Activated CD4-positive, alpha-beta memory T cell treated with anti-CD3 and anti-CD28 coated beads, Interleukin-2, amount 10 ng/mL, durations not matched to agents 7 days and 5 days (primary cell): Measurements from ENCODE around the gene TMEM132C. TPM values are rescaled to one million over a fixed set of nuclear protein-coding genes. Genes with fewer than 3 reads are reported as not detected.

Source experiments
- CTCF ChIA-PET: fragments of 350-600 bp; sonication (Branson Sonifier 250); formaldehyde crosslinking; loops from one replicate; lab custom pipeline; 2021; ENCODE audit warnings: antibody characterized with exemption, inconsistent platforms; lab: Charles Lee
- POLR2A ChIA-PET: fragments of 350-600 bp; sonication (Branson Sonifier 250); formaldehyde crosslinking; loops from one replicate; lab custom pipeline; 2021; ENCODE audit warnings: antibody characterized with exemption; lab: Charles Lee
- DNase-seq: peaks from one replicate; pipeline ENCODE4 v3.0.0-alpha.2; 2020
- H3K27ac Mint-ChIP-seq: one replicate; pipeline ENCODE4 v1.8.0; 2021; ENCODE audit warnings: mild to moderate bottlenecking, mixed read lengths
- H3K27me3 Mint-ChIP-seq: one replicate; pipeline ENCODE4 v1.8.0; 2021; ENCODE audit warnings: mixed read lengths
- H3K36me3 Mint-ChIP-seq: one replicate; pipeline ENCODE4 v1.8.0; 2021; ENCODE audit warnings: low read depth, mixed read lengths
- H3K4me1 Mint-ChIP-seq: one replicate; pipeline ENCODE4 v1.8.0; 2021; ENCODE audit warnings: mixed read lengths
- H3K4me3 Mint-ChIP-seq: one replicate; pipeline ENCODE4 v1.8.0; 2021; ENCODE audit warnings: mild to moderate bottlenecking, mixed read lengths
- H3K9me3 Mint-ChIP-seq: one replicate; pipeline ENCODE4 v1.8.0; 2021; ENCODE audit warnings: mixed read lengths
- total RNA-seq, 2 experiments: library from RNA; stranded (reverse); gene quantifications; one replicate each; pipeline ENCODE4 v1.2.3, GENCODE V29; 2021

Gene TMEM132C
- total RNA-seq, 2 experiments from 2014 or later = 0.05 TPM; not detected in 1

- ChIA-PET CTCF (interaction anchor here (0.8 kb wide), 1 partner anchor 122 kb away, joined by 4 read pairs; no protein-coding TSS in a partner anchor), POLR2A (no interaction called here)
- DNase-seq = no peak
- no peaks in the 10 kb centered on the region for H3K27me3 Mint-ChIP-seq
- H3K4me1 Mint-ChIP-seq = no peaks in the 10 kb centered on the region
- H3K36me3 Mint-ChIP-seq = no peaks in the 10 kb centered on the region
- H3K4me3 Mint-ChIP-seq = no peak overlapping the region
- no peak overlapping the region for H3K27ac Mint-ChIP-seq
- peaks cover 15% of the 10 kb centered on the region for H3K9me3 Mint-ChIP-seq
Observed at GRCh38 chr12:128381541-128381940, 114.6 kb downstream of the TMEM132C start.

GRCh38 chr12:128381946-128382345, 115.0 kb downstream of the TMEM132C start:
- CTCF ChIA-PET = interaction anchor here (0.8 kb wide), 1 partner anchor 123 kb away, joined by 4 read pairs; no protein-coding TSS in a partner anchor
- Mint-ChIP-seq H3K27me3 (no peaks in the 10 kb centered on the region), H3K4me3 (no peak overlapping the region)

GRCh38 chr12:128382946-128383345, 116.0 kb downstream of the TMEM132C start:
- Mint-ChIP-seq H3K27ac (no peak overlapping the region), H3K4me3 (no peak overlapping the region)

More at GRCh38 chr12:128381946-128382345, 115.0 kb downstream of the TMEM132C start:
- H3K27ac Mint-ChIP-seq = no peak overlapping the region
- no peak for DNase-seq
- no peaks in the 10 kb centered on the region for H3K36me3 Mint-ChIP-seq
- H3K4me1 Mint-ChIP-seq = no peaks in the 10 kb centered on the region
- peaks cover 15% of the 10 kb centered on the region for H3K9me3 Mint-ChIP-seq
- POLR2A ChIA-PET = no interaction called here

GRCh38 chr12:128383357-128383937, 116.5 kb downstream of the TMEM132C start:
- no peaks in the 10 kb centered on the region for H3K27me3 Mint-ChIP-seq
- H3K9me3 Mint-ChIP-seq = peaks cover 12% of the 10 kb centered on the region
- ChIA-PET CTCF (no interaction called here), POLR2A (no interaction called here)
- H3K36me3 Mint-ChIP-seq = no peaks in the 10 kb centered on the region
- H3K4me1 Mint-ChIP-seq = no peaks in the 10 kb centered on the region
- H3K27ac Mint-ChIP-seq = no peak overlapping the region
- no peak overlapping the region for H3K4me3 Mint-ChIP-seq
- DNase-seq = no peak

More at GRCh38 chr12:128382946-128383345, 116.0 kb downstream of the TMEM132C start:
- peaks cover 12% of the 10 kb centered on the region for H3K9me3 Mint-ChIP-seq
- H3K27me3 Mint-ChIP-seq = no peaks in the 10 kb centered on the region
- ChIA-PET CTCF (no interaction called here), POLR2A (no interaction called here)
- DNase-seq = no peak
- no peaks in the 10 kb centered on the region for H3K4me1 Mint-ChIP-seq
- H3K36me3 Mint-ChIP-seq = no peaks in the 10 kb centered on the region

GRCh38 chr12:128385736-128386135, 118.8 kb downstream of the TMEM132C start:
- H3K27me3 Mint-ChIP-seq = no peaks in the 10 kb centered on the region
- POLR2A ChIA-PET = no interaction called here
- H3K4me1 Mint-ChIP-seq = no peaks in the 10 kb centered on the region
- no peak overlapping the region for H3K4me3 Mint-ChIP-seq
- H3K27ac Mint-ChIP-seq = no peak overlapping the region
- CTCF ChIA-PET = no interaction called here
- no peak for DNase-seq
- no peaks in the 10 kb centered on the region for H3K36me3 Mint-ChIP-seq
- H3K9me3 Mint-ChIP-seq = peaks cover 10% of the 10 kb centered on the region

GRCh38 chr12:128387811-128388422, 120.9 kb downstream of the TMEM132C start:
- CTCF ChIA-PET = interaction anchor here (0.7 kb wide), 1 partner anchor 29 kb away, joined by 3 read pairs; no protein-coding TSS in a partner anchor

GRCh38 chr12:128388461-128389000, 121.6 kb downstream of the TMEM132C start:
- Mint-ChIP-seq H3K4me1 (no peaks in the 10 kb centered on the region), H3K36me3 (no peaks in the 10 kb centered on the region), H3K27ac (no peak overlapping the region), H3K27me3 (no peaks in the 10 kb centered on the region), H3K9me3 (peaks cover 13% of the 10 kb centered on the region), H3K4me3 (no peak overlapping the region)
- POLR2A ChIA-PET = no interaction called here
- CTCF ChIA-PET = interaction anchor here (0.7 kb wide), 1 partner anchor 28 kb away, joined by 3 read pairs; no protein-coding TSS in a partner anchor
- DNase-seq = no peak

More at GRCh38 chr12:128387811-128388422, 120.9 kb downstream of the TMEM132C start:
- no peak for DNase-seq
- POLR2A ChIA-PET = no interaction called here
- Mint-ChIP-seq H3K4me1 (no peaks in the 10 kb centered on the region), H3K9me3 (peaks cover 11% of the 10 kb centered on the region), H3K4me3 (no peak overlapping the region), H3K36me3 (no peaks in the 10 kb centered on the region), H3K27ac (no peak overlapping the region), H3K27me3 (no peaks in the 10 kb centered on the region)

- Mint-ChIP-seq H3K27me3 (no peaks in the 10 kb centered on the region), H3K4me1 (no peaks in the 10 kb centered on the region), H3K4me3 (no peak overlapping the region), H3K36me3 (no peaks in the 10 kb centered on the region), H3K27ac (no peak overlapping the region), H3K9me3 (peaks cover 8% of the 10 kb centered on the region)
- POLR2A ChIA-PET = no interaction called here
- DNase-seq = no peak
- CTCF ChIA-PET = no interaction called here
Observed at GRCh38 chr12:128393346-128393745, 126.4 kb downstream of the TMEM132C start.

GRCh38 chr12:128394137-128394536, 127.2 kb downstream of the TMEM132C start:
- H3K27ac Mint-ChIP-seq = no peak overlapping the region
- H3K4me3 Mint-ChIP-seq = no peak overlapping the region
- H3K4me1 Mint-ChIP-seq = no peaks in the 10 kb centered on the region
- POLR2A ChIA-PET = no interaction called here
- DNase-seq = no peak
- H3K27me3 Mint-ChIP-seq = no peaks in the 10 kb centered on the region
- CTCF ChIA-PET = no interaction called here
- no peaks in the 10 kb centered on the region for H3K36me3 Mint-ChIP-seq
- H3K9me3 Mint-ChIP-seq = peaks cover 10% of the 10 kb centered on the region

- POLR2A ChIA-PET = no interaction called here
Observed at GRCh38 chr12:128399253-128399652, 132.3 kb downstream of the TMEM132C start.

GRCh38 chr12:128402486-128403243, 135.7 kb downstream of the TMEM132C start:
- no peaks in the 10 kb centered on the region for H3K27me3 Mint-ChIP-seq
- no peaks in the 10 kb centered on the region for H3K4me1 Mint-ChIP-seq
- no peak overlapping the region for H3K4me3 Mint-ChIP-seq
- POLR2A ChIA-PET = no interaction called here
- H3K27ac Mint-ChIP-seq = no peak overlapping the region
- H3K36me3 Mint-ChIP-seq = no peaks in the 10 kb centered on the region
- CTCF ChIA-PET = no interaction called here
- peaks cover 18% of the 10 kb centered on the region for H3K9me3 Mint-ChIP-seq
- no peak for DNase-seq

More at GRCh38 chr12:128399253-128399652, 132.3 kb downstream of the TMEM132C start:
- no peaks in the 10 kb centered on the region for H3K36me3 Mint-ChIP-seq
- no peak for DNase-seq
- H3K4me3 Mint-ChIP-seq = no peak overlapping the region
- H3K27ac Mint-ChIP-seq = no peak overlapping the region
- H3K9me3 Mint-ChIP-seq = peaks cover 8% of the 10 kb centered on the region
- CTCF ChIA-PET = no interaction called here
- H3K27me3 Mint-ChIP-seq = no peaks in the 10 kb centered on the region
- H3K4me1 Mint-ChIP-seq = no peaks in the 10 kb centered on the region

GRCh38 chr12:128408669-128409068, 141.7 kb downstream of the TMEM132C start:
- H3K9me3 Mint-ChIP-seq = peaks cover 19% of the 10 kb centered on the region
- ChIA-PET POLR2A (no interaction called here), CTCF (no interaction called here)
- no peak for DNase-seq
- H3K4me1 Mint-ChIP-seq = no peaks in the 10 kb centered on the region
- H3K36me3 Mint-ChIP-seq = no peaks in the 10 kb centered on the region
- no peak overlapping the region for H3K27ac Mint-ChIP-seq
- H3K4me3 Mint-ChIP-seq = no peak overlapping the region
- no peaks in the 10 kb centered on the region for H3K27me3 Mint-ChIP-seq

GRCh38 chr12:128415036-128415560, 148.1 kb downstream of the TMEM132C start:
- no peak for DNase-seq
- Mint-ChIP-seq H3K9me3 (peaks cover 10% of the 10 kb centered on the region), H3K27ac (no peak overlapping the region), H3K4me1 (no peaks in the 10 kb centered on the region), H3K4me3 (no peak overlapping the region), H3K36me3 (no peaks in the 10 kb centered on the region), H3K27me3 (no peaks in the 10 kb centered on the region)
- POLR2A ChIA-PET = no interaction called here
- CTCF ChIA-PET = no interaction called here
